NCI-H82 treated with DMSO at 0.1 percent for 48 hours (cell line): ENCODE data around the gene PPIF.

Experiments
- DNase-seq: peaks from one replicate; lab custom pipeline; 2025; ENCODE audit not compliant: unreplicated experiment; lab: John Stamatoyannopoulos, UW

PPIF gene

GRCh38 chr10:79347894-79348639, 798 bp downstream of the PPIF start:
- DNase-seq = no peak

GRCh38 chr10:79348640-79348988, 1.3 kb downstream of the PPIF start:
- DNase-seq = no peak

GRCh38 chr10:79349072-79349491, 1.8 kb downstream of the PPIF start:
- DNase-seq = no peak

GRCh38 chr10:79349766-79350406, 2.6 kb downstream of the PPIF start:
- DNase-seq = no peak

- no peak for DNase-seq
These were observed 3.3 kb downstream of the PPIF start for GRCh38 chr10:79350407-79351154.

- no peak for DNase-seq
These were observed 4.1 kb downstream of the PPIF start for GRCh38 chr10:79351332-79351731.

- DNase-seq = no peak
These were observed 5.0 kb downstream of the PPIF start for GRCh38 chr10:79352035-79352877.

GRCh38 chr10:79353000-79353406, 5.7 kb downstream of the PPIF start:
- no peak for DNase-seq

GRCh38 chr10:79353726-79354125, 6.5 kb downstream of the PPIF start:
- DNase-seq = no peak

- DNase-seq = no peak
These were observed 6.9 kb downstream of the PPIF start for GRCh38 chr10:79354141-79354540.

- DNase-seq = no peak
These were observed 7.3 kb downstream of the PPIF start for GRCh38 chr10:79354615-79355014.

- no peak for DNase-seq
These were observed 8.2 kb downstream of the PPIF start for GRCh38 chr10:79355420-79356017.

GRCh38 chr10:79356104-79356503, 8.8 kb downstream of the PPIF start:
- DNase-seq = no peak

- DNase-seq = no peak
These were observed 9.9 kb downstream of the PPIF start for GRCh38 chr10:79357180-79357579.

GRCh38 chr10:79358811-79359210, 11.5 kb downstream of the PPIF start:
- no peak for DNase-seq

GRCh38 chr10:79359816-79360498, 12.7 kb downstream of the PPIF start:
- DNase-seq = no peak

GRCh38 chr10:79360499-79361342, 13.5 kb downstream of the PPIF start:
- DNase-seq = no peak

GRCh38 chr10:79361726-79362397, 14.6 kb downstream of the PPIF start:
- no peak for DNase-seq
